Measurements from ENCODE around the gene DSPP.
"Not testable (repeated sequence)": the region's sequence is repeated elsewhere in the genome, so short reads cannot be mapped to it uniquely, and the experiment has no call there.

The DSPP gene

DNA sequence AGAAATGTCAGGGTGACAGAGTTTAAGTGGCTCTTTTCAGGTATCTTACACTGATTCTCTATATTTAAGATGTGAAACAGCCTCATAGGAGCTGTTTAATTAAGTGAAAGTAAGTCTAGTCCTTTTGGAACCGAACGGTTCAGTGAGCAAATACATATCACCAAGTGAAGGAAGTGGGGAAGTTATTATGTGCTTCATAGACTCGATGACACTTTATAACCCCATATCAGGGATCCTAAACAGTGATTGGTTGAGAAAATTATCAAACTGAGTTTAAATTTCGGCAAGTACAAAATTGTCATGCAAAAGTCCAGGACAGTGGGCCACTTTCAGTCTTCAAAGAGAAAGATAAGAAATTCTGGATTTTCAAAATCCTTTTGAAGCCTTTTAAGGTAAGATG lies at the start of gene DSPP:
DSPP (plus strand) TSS at position 301 of the 400 bp plus-strand sequence. CDS start 2,380 bp downstream, outside the sequence.
- Mint-ChIP-seq H3K27me3 (no peaks in the 10 kb centered on the region), H3K4me1 (no peaks in the 10 kb centered on the region), H3K27ac (no peak within 1 kb of the TSS), H3K36me3 (no peaks in the 10 kb centered on the region), H3K9me3 (no peaks in the 10 kb centered on the region), H3K4me3 (no peak within 1 kb of the TSS)
- CTCF ChIA-PET, result no interaction called here
- no peak for DNase-seq

DNA sequence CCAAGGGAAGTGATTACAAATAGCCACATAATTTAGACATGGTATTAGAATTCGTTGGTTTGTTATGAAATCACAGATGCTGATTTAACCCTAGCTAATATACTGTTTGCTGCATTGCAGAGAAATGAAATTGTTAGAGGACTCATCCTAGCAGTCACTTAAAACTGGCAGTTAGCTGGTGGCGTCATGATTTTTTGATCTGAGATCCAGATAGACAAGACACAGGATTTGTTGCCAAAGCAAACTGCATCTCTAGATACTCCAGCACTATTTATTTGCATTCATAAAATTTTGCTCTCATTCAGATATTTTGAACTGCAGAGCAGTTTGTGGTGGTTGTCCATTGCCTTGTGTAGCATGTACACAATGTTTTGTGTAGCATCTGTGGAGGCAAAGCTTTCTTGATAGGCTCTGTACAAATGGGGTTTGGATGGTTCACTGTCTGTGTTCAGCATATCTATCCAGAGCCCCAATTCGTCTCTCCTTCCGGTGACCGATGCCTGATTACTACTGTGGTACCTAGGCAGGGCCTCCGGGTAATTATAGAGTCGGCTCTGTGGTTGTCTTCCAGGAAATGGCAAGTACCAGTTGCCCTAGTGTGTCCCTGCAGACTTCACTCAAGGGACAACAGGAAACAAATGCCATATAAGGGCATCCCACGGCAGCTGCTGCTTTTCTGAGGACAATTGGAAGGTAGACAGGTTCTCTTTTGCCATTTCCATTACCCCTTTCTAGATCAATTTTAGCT lies 49.1 kb upstream of the DSPP start:
- CTCF ChIA-PET, result interaction anchor here (0.6 kb wide), 1 partner anchor 41 kb away, joined by 4 read pairs; no protein-coding TSS in a partner anchor
- H3K4me1 Mint-ChIP-seq, result peaks cover 22% of the 10 kb centered on the region
- H3K36me3 Mint-ChIP-seq, result no peaks in the 10 kb centered on the region
- peak overlapping the region; percentile 72 for H3K27ac Mint-ChIP-seq
- H3K27me3 Mint-ChIP-seq, result peaks cover 4% of the 10 kb centered on the region
- DNase-seq, result peak; percentile 72
- H3K4me3 Mint-ChIP-seq, result no peak overlapping the region
- H3K9me3 Mint-ChIP-seq, result no peaks in the 10 kb centered on the region

DNA sequence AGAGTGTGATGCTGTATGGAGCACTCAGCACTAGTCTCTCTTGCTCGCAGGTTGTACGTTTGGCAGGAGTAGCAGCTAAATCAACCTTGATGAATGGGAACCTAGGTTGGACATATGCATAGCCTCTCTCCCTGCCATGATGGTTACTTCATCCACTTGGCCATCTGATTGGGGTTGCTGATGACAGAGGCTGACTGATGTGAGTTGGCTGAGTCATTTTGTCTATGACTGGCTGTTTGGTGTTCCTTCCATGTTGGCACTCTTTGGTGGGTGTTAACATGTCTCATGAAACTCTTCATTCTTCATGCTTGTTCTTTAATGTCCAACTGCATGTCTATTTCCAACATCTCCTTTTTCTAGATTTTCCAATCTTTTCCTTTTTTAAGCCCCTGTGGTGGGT lies 47.5 kb upstream of the DSPP start:
- Mint-ChIP-seq H3K4me1 (peaks cover 24% of the 10 kb centered on the region), H3K27me3 (peaks cover 4% of the 10 kb centered on the region), H3K9me3 (no peaks in the 10 kb centered on the region), H3K27ac (no peak overlapping the region), H3K4me3 (no peak overlapping the region), H3K36me3 (no peaks in the 10 kb centered on the region)
- no peak for DNase-seq
- CTCF ChIA-PET, result interaction anchor here (2.2 kb wide), 1 partner anchor 288 kb away, joined by 5 read pairs; no protein-coding TSS in a partner anchor

DNA sequence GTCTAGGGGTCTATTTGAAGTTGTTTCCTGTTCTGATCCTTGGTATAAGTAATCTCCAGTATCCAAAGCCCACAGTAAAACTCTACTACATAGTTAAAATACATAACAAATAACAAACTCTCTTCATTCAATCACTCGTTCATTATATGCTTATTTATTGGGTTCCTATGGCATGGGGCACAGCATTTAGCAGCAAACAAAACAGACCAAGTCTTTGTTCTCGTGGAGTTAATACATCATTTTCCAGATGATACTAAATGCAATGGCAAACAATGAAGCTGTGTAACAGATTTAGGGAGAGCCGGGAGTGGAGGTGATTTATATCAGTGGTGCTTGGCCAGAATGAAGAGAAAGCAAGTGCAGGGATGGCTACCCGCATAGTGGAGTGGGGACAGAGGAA lies 42.6 kb upstream of the DSPP start:
- Mint-ChIP-seq H3K27me3 (peaks cover 4% of the 10 kb centered on the region), H3K36me3 (no peaks in the 10 kb centered on the region), H3K4me3 (no peak overlapping the region), H3K4me1 (peaks cover 6% of the 10 kb centered on the region), H3K9me3 (no peaks in the 10 kb centered on the region), H3K27ac (no peak overlapping the region)
- no peak for DNase-seq
- CTCF ChIA-PET, result no interaction called here

DNA sequence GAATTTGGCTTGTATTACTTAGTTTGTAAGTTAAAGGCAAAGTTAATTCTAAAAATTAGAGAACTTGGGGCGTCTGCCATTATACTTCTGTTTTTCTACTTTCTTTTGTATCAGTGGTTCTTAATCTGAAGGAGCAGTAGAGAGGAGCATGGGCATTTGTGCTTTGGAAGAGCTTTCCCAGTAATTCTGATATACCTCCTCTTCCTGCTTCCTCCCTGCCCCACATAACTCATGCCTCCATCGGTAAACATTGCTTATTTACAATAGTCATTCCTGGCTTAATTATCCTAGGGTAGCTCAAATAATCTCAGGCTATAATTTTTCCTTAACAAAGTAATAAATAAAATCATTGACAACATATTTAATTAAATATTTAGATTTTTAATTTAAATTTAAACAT lies 42.1 kb upstream of the DSPP start:
- no peak for DNase-seq
- no peak overlapping the region for H3K27ac Mint-ChIP-seq
- no peaks in the 10 kb centered on the region for H3K9me3 Mint-ChIP-seq
- no peak overlapping the region for H3K4me3 Mint-ChIP-seq
- CTCF ChIA-PET, result interaction anchor here (1.3 kb wide), 1 partner anchor 22 kb away, joined by 4 read pairs; no protein-coding TSS in a partner anchor
- peaks cover 4% of the 10 kb centered on the region for H3K27me3 Mint-ChIP-seq
- H3K36me3 Mint-ChIP-seq, result no peaks in the 10 kb centered on the region
- H3K4me1 Mint-ChIP-seq, result peaks cover 5% of the 10 kb centered on the region

DNA sequence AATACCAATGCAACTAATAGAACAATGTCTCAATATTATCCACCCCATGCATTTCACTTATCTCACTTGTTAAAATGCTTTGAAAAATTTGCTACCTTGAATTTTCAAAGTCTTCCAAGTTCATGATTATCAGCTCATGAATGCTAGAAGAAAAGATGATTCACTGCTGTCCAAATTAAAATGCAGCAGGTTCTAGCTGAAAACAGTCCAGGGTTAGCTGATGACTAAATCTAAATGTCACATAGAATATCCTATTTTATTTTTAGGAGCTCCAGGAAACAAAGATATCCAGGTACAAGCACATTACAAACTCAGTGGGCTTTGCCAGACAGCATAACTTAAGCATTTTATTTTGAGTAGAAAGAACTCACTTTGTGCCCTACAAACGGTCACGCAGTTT lies 41.1 kb upstream of the DSPP start:
- no peak overlapping the region for H3K27ac Mint-ChIP-seq
- CTCF ChIA-PET, result interaction anchor here (1.3 kb wide), 1 partner anchor 23 kb away, joined by 4 read pairs; no protein-coding TSS in a partner anchor
- H3K4me3 Mint-ChIP-seq, result no peak overlapping the region
- H3K27me3 Mint-ChIP-seq, result peaks cover 4% of the 10 kb centered on the region
- H3K36me3 Mint-ChIP-seq, result no peaks in the 10 kb centered on the region
- no peak for DNase-seq
- no peaks in the 10 kb centered on the region for H3K9me3 Mint-ChIP-seq
- H3K4me1 Mint-ChIP-seq, result peaks cover 5% of the 10 kb centered on the region

DNA sequence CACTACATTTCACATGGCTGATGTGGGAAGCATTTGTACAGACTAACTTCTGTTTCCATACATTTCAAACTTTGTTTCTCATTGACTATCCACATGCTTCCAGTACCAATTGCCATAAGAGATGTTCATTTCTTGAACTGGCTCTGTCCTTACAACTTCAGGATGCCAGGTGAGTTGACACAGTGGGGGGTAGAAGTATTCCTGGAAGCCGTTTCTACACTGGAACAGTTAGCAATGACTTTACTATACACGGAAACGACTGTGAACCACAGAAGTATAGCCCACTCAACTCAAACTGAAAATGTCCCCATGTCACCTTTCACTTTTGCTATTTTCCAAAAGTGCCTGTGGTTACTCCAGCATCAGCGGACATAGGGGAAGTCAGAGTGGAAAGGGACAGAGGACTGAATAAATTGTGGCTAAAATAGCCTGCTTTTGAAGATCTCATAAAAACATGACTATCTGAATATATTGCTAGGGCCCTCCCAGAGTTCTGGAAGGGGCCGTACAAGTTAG lies 38.0 kb upstream of the DSPP start:
- DNase-seq, result no peak
- Mint-ChIP-seq H3K9me3 (no peaks in the 10 kb centered on the region), H3K27me3 (peaks cover 4% of the 10 kb centered on the region), H3K27ac (no peak overlapping the region), H3K4me1 (peaks cover 4% of the 10 kb centered on the region), H3K4me3 (no peak overlapping the region), H3K36me3 (no peaks in the 10 kb centered on the region)
- CTCF ChIA-PET, result no interaction called here

DNA sequence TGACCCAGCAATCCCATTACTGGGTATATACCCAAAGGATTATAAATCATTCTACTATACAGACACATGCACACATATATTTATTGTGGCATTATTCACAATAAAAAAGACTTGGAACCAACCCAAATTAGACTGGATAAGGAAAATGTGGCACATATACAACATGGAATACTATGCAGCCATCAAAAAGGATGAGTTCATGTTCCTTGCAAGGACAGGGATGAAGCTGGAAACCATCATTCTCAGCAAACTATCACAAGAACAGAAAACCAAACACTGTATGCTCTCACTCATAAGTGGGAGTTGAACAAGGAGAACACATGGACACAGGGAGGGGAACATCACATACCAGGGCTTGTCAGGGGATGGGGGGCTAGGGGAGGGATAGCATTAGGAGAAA lies 34.0 kb upstream of the DSPP start:
- DNase-seq, H3K36me3 Mint-ChIP-seq, H3K9me3 Mint-ChIP-seq, H3K27me3 Mint-ChIP-seq, H3K4me1 Mint-ChIP-seq, H3K4me3 Mint-ChIP-seq, H3K27ac Mint-ChIP-seq, CTCF ChIA-PET: not testable (repeated sequence)

DNA sequence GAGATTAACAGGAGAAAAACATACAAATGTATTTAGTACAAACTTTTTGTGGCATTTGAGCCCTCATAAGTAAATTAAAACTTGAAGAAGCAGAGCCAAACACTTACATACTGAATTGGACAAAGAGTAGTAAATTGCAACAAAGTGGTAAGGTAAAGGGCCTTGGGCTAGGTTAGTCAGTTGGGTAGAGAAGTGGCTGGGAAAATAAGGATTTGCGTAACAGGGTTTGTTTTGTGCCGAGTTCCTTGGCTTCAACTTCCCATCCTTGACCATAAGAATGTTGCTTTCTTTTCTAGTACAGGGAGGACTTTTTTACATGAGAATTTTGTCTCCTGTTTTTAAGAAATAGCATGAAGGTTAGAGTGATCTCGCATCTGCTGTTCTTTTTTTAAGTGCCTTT lies 33.3 kb upstream of the DSPP start:
- no peaks in the 10 kb centered on the region for H3K9me3 Mint-ChIP-seq

DNA sequence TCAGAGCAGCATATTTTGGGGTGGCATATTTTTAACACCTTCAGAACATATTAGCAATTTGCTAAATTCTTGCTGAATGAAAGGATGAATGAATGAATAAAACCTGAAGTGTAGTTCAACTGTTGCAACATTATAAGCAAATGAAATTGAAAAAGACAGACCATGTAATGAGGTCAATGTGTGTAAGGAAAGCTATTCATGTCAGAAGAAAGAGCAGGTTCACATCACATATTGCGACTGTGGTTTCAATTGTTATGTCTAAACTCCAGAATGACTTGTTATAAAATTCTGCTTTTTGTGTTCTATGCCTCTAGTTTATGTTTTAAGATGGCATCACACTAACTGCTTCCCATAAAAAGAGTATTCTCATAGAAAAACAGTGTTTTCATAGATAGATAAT lies 32.9 kb upstream of the DSPP start:
- H3K36me3 Mint-ChIP-seq, result no peaks in the 10 kb centered on the region
- H3K9me3 Mint-ChIP-seq, result no peaks in the 10 kb centered on the region
- DNase-seq, result no peak
- peaks cover 2% of the 10 kb centered on the region for H3K4me1 Mint-ChIP-seq
- H3K27me3 Mint-ChIP-seq, result no peaks in the 10 kb centered on the region
- no peak overlapping the region for H3K27ac Mint-ChIP-seq
- CTCF ChIA-PET, result no interaction called here
- H3K4me3 Mint-ChIP-seq, result no peak overlapping the region

More for the DNA sequence above, 33.3 kb upstream of the DSPP start:
- CTCF ChIA-PET, result no interaction called here
- H3K4me1 Mint-ChIP-seq, result peaks cover 2% of the 10 kb centered on the region
- no peak overlapping the region for H3K27ac Mint-ChIP-seq
- no peak for DNase-seq
- no peaks in the 10 kb centered on the region for H3K36me3 Mint-ChIP-seq
- no peak overlapping the region for H3K4me3 Mint-ChIP-seq
- no peaks in the 10 kb centered on the region for H3K27me3 Mint-ChIP-seq

DNA sequence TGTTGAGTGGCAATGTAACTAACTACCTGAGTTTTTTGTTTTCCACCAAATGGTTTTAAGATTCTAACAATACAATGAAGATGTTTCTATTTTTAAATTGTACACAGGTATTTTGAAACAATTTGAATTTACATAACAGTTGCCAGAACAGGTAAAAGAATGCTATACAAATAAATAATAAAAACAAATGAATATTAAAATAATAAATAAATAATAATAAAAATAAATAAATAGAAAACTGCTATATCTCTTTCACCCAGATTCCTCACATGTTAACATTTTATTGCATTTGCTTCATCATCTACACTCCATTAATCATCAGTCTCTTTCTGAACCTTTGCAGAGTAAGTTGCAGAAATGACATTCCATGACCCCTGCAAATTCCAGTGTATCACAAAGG lies 32.3 kb upstream of the DSPP start:
- Mint-ChIP-seq H3K36me3 (no peaks in the 10 kb centered on the region), H3K4me1 (peaks cover under 1% of the 10 kb centered on the region), H3K27ac (no peak overlapping the region), H3K9me3 (no peaks in the 10 kb centered on the region), H3K4me3 (no peak overlapping the region), H3K27me3 (no peaks in the 10 kb centered on the region)
- no peak for DNase-seq
- CTCF ChIA-PET, result no interaction called here

DNA sequence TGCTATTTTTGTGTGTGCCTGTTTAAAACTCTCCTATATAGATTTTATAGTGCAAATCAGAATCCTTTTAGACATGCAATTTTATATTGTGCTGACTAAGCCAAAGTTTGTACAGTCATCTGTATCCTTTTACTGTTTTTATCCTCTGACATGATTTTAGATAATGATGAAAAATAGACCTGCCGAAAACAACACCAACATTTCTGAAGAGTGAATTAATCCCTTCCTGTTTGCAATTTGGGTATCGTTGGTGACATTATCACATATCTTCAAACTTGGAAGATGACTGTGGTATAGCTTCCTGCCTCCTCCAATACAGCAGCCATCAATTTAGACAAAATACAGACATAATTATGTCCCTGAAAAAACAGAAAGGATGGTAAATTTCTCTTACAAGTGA lies 28.9 kb upstream of the DSPP start:
- H3K4me3 Mint-ChIP-seq, result no peak overlapping the region
- no peaks in the 10 kb centered on the region for H3K9me3 Mint-ChIP-seq
- H3K4me1 Mint-ChIP-seq, result no peaks in the 10 kb centered on the region
- H3K27ac Mint-ChIP-seq, result no peak overlapping the region
- no peak for DNase-seq
- no peaks in the 10 kb centered on the region for H3K27me3 Mint-ChIP-seq
- CTCF ChIA-PET, result no interaction called here
- no peaks in the 10 kb centered on the region for H3K36me3 Mint-ChIP-seq

DNA sequence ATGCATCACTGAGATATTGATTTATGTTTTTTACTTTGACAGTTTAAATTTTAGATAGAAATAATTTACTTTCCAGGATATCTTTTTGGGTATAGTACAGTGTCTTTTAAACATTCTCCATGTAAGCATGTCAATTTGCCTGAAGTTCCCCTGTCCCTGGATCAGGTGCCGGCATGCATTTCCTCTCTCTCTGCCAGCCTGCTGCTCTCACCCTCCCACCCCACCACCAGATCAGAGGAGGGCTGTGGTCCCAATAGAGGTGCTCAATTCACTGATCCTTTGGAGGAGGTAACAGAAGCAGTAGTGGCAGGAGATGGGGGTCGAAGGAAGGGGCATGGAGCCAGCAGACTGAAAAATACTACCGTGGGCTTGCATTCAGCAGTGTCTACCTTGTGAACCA lies 28.3 kb upstream of the DSPP start:
- DNase-seq, result no peak
- Mint-ChIP-seq H3K4me3 (no peak overlapping the region), H3K27me3 (no peaks in the 10 kb centered on the region), H3K36me3 (no peaks in the 10 kb centered on the region), H3K27ac (no peak overlapping the region), H3K9me3 (no peaks in the 10 kb centered on the region), H3K4me1 (no peaks in the 10 kb centered on the region)
- CTCF ChIA-PET, result no interaction called here

DNA sequence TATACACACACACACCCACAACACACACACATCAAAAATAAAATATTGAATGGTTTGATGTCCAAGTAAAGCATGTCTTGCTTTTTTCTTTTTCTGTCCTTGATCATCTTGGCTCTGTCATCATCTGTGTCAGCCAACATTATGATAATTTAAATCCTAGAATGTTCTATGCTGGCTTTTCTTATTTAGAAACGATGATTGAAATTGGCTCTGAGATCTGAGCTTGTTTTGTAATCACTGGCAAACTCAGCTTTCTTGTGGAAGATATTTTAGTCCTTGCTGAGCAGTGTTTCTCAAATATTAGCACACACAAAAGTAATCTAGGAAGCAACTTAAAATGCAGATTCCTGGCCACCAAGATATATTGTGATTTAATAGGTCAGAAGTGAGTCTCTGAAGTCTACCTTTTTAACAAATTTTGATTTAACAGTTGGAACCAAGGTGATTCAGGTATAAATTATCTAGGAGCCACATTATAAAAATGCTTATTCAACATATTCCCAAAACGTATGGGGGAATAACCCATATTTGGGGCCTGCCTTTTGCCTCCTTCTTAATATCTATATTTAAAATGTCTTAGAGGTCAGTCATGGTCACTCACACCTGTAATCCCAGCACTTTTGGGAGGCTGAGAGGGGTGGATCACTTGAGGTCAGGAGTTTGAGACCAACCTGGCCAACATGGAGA lies 24.0 kb upstream of the DSPP start:
- CTCF ChIA-PET, result no interaction called here
- no peaks in the 10 kb centered on the region for H3K27me3 Mint-ChIP-seq
- no peak for DNase-seq
- H3K36me3 Mint-ChIP-seq, result no peaks in the 10 kb centered on the region
- no peak overlapping the region for H3K4me3 Mint-ChIP-seq
- no peak overlapping the region for H3K27ac Mint-ChIP-seq
- no peaks in the 10 kb centered on the region for H3K4me1 Mint-ChIP-seq
- H3K9me3 Mint-ChIP-seq, result no peaks in the 10 kb centered on the region

DNA sequence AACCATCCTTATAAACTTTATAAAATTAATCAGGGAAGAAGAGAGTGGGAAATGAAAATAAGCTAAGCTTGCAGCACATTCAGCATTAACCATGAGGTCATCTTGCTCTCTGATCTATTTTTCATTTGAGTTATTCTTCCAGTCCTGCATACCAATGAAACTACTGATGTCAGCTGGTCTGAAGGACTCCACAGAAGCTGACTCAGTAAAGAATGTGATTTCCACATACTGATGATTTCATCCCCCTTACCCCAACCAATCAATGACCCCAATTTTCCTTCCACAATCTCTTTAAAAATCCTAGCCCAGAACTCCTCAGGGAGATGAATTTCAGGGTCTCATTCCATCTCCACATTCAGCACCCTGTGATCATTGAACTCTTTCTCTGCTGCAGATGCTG lies 18.8 kb upstream of the DSPP start:
- Mint-ChIP-seq H3K36me3 (no peaks in the 10 kb centered on the region), H3K4me1 (no peaks in the 10 kb centered on the region), H3K27me3 (peaks cover 8% of the 10 kb centered on the region)

More for the DNA sequence above, 18.8 kb upstream of the DSPP start:
- no peak for DNase-seq
- H3K27ac Mint-ChIP-seq, result no peak overlapping the region
- CTCF ChIA-PET, result no interaction called here
- H3K9me3 Mint-ChIP-seq, result no peaks in the 10 kb centered on the region
- no peak overlapping the region for H3K4me3 Mint-ChIP-seq

Data from activated naive CD4-positive, alpha-beta T cell treated with anti-CD3 and anti-CD28 coated beads, Interleukin-2, amount 10 ng/mL, durations not matched to agents 7 days and 5 days (primary cell).